Parathyroid adenoma (tissue), 2 donors: ENCODE measurements around the gene RGS11.

Source experiments
- H2AFZ ChIP-seq: fragments of 300-600 bp; sonication (generic); one replicate; pipeline ENCODE4 v1.7.0; 2017; ENCODE audit warnings: antibody characterized with exemption, mild to moderate bottlenecking
- H3K27ac ChIP-seq: fragments of 300-600 bp; sonication (generic); one replicate; pipeline ENCODE4 v1.7.0; 2017
- H3K27me3 ChIP-seq: fragments of 300-600 bp; sonication (generic); one replicate; pipeline ENCODE4 v1.7.0; 2017; ENCODE audit warnings: low read length; ENCODE audit not compliant: control insufficient read depth, insufficient read depth
- H3K36me3 ChIP-seq: fragments of 300-600 bp; sonication (generic); one replicate; pipeline ENCODE4 v1.7.0; 2017; ENCODE audit warnings: low read length; ENCODE audit not compliant: control insufficient read depth, insufficient read depth
- H3K4me1 ChIP-seq: fragments of 300-600 bp; sonication (generic); one replicate; pipeline ENCODE4 v1.7.0; 2017; ENCODE audit warnings: control low read depth
- H3K4me2 ChIP-seq: fragments of 300-600 bp; sonication (generic); one replicate; pipeline ENCODE4 v1.7.0; 2017; ENCODE audit warnings: low read length
- H3K4me3 ChIP-seq: fragments of 300-600 bp; sonication (generic); one replicate; pipeline ENCODE4 v1.7.0; 2017; ENCODE audit warnings: low read depth, low read length
- H3K79me2 ChIP-seq: fragments of 300-600 bp; sonication (generic); one replicate; pipeline ENCODE4 v1.7.0; 2017; ENCODE audit warnings: control low read depth
- H3K9ac ChIP-seq: fragments of 300-600 bp; sonication (generic); one replicate; pipeline ENCODE4 v1.7.0; 2017; ENCODE audit warnings: mild to moderate bottlenecking
- H3K9me3 ChIP-seq: fragments of 300-600 bp; sonication (generic); one replicate; pipeline ENCODE4 v1.7.0; 2017; ENCODE audit warnings: low read length; ENCODE audit not compliant: control insufficient read depth
- CTCF ChIP-seq: fragments of 300-600 bp; sonication (generic); IDR thresholded peaks from one replicate; pipeline ENCODE4 v1.7.0; 2017; ENCODE audit warnings: antibody characterized with exemption, mild to moderate bottlenecking
- donor health status: primary hyperparathyroidism.

The RGS11 gene

DNA sequence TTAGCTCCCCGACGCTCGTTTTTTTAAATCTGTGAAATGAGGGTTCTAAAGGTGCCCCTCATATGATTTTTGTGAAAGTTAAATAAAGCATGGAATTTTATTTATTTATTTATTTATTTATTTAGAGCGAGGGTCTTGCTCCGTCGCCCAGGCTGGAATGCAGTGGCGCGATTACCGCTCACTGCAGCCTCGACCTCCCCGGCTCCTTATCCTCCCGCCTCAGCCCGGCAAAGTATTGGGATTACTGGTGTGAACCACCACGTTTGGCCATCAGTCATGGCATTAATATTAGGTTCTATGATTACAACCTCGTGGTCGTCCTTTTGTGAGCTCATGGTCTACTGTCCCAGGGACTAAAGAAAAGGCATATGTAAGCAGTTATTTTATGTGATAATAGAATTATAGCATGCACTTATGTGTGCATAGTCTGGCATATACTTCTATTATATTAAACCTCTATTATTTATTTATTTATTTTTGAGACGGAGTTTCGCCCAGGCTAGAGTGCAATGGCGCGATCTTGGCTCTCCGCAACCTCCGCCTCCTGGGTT is 45.9 kb downstream of the RGS11 start:
- H3K9ac ChIP-seq: no peak overlapping the region
- H3K4me2 ChIP-seq: peak overlapping the region; percentile 93
- H3K27me3 ChIP-seq: no peaks in the 10 kb centered on the region
- no peaks in the 10 kb centered on the region for H3K36me3 ChIP-seq
- TF ChIP-seq CTCF: no peak
- peak overlapping the region; percentile 73 for H3K4me3 ChIP-seq
- H2AFZ ChIP-seq: peak overlapping the region; percentile 96
- peak overlapping the region; percentile 91 for H3K27ac ChIP-seq
- peaks cover 9% of the 10 kb centered on the region for H3K4me1 ChIP-seq
- peaks cover 18% of the 10 kb centered on the region for H3K79me2 ChIP-seq
- no peaks in the 10 kb centered on the region for H3K9me3 ChIP-seq

DNA sequence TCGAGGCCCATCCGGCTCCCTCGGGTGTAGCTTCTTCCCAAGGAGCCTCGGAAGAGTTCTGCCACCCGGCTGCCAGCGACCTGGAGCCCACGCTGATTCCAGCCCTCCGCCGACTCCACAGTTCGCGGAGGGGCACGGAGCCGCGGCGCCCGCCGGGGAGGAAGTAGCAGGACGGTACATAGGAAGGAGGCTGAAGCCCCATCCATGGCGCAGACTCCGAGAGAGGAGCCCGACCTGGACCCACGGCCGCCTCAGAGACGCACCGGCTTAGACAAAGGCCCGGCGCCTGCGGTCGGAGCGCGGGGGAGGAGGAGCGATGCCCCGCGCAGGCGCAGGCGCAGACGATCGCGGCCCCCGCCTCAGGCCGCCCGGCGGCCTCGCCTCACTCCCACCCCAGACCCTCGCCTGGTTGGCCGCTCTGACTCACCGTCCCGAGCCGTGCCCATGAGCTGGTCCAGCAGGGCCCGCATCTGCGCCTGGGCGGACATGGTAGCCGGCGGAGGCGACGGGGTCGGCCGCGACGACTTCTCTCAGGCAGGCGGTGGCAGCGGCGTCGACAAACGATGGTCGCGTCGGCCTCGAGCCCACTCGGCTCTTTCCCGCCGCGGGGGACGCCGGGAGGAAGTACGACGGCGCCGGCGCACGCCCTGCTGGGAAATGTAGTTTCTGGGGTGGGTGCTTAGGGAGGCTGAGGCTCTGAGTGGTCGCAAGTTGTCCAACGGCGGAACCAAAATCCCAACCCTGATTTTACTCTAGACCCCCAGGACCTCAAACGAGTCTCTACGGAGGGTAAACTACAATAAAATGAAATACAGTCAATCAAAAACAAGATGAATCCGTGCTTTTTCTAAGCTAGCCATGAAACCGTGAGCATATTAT is 46.7 kb downstream of the RGS11 start, which contains the start of gene LUC7L:
LUC7L (minus strand) TSS at position 598 of the 879 bp plus-strand sequence; CDS start at position 488, 110 bp downstream.
- H3K4me3 ChIP-seq: peak within 1 kb of the TSS; percentile 73
- H3K4me2 ChIP-seq: peak within 1 kb of the TSS; percentile 93
- peak within 1 kb of the TSS; percentile 88 for H3K9ac ChIP-seq
- peak; percentile 6 for TF ChIP-seq CTCF
- H3K4me1 ChIP-seq: peaks cover 9% of the 10 kb centered on the region
- H2AFZ ChIP-seq: peak within 1 kb of the TSS; percentile 96
- no peaks in the 10 kb centered on the region for H3K27me3 ChIP-seq
- peaks cover 19% of the 10 kb centered on the region for H3K79me2 ChIP-seq
- H3K36me3 ChIP-seq: no peaks in the 10 kb centered on the region
- H3K9me3 ChIP-seq: no peaks in the 10 kb centered on the region
- peak within 1 kb of the TSS; percentile 91 for H3K27ac ChIP-seq

DNA sequence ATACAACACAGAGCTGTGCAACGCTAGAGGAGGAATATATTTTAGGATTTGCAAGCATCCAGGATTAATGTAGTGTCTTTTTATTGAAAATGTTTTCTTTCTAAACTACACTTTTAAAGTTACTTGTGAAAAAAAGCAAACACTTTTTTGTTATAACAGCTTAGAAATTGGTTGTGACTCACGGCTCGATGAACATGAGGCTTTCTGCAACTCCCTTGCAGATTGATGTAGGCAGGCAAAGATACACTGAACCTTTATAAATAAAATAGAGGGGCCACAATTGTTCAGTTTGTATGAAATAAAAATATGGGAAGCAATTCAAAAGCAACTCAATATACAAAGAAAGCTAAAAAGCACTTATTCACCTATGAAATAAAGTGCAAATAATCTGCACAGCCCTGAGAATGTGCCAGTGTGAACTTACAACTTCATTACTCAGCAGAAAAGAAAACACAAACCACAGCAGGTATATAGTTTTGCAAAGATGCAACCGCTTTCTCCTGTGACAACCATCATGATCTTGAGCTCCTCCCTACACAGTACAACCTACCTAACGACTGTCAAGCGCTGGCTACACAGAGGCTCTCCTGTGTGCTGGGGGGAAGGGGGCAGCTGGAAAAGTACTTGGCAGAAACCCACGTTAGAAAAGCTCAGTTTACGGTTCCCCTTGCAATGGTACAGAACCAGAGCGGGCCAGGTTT is 47.4 kb downstream of the RGS11 start:
- no peak for TF ChIP-seq CTCF
- Histone ChIP-seq H3K9ac (peak overlapping the region; percentile 88), H3K27ac (peak overlapping the region; percentile 91), H2AFZ (peak overlapping the region; percentile 96), H3K4me1 (peaks cover 9% of the 10 kb centered on the region), H3K4me3 (peak overlapping the region; percentile 73), H3K4me2 (peak overlapping the region; percentile 93), H3K27me3 (no peaks in the 10 kb centered on the region), H3K36me3 (no peaks in the 10 kb centered on the region), H3K79me2 (peaks cover 27% of the 10 kb centered on the region), H3K9me3 (no peaks in the 10 kb centered on the region)

DNA sequence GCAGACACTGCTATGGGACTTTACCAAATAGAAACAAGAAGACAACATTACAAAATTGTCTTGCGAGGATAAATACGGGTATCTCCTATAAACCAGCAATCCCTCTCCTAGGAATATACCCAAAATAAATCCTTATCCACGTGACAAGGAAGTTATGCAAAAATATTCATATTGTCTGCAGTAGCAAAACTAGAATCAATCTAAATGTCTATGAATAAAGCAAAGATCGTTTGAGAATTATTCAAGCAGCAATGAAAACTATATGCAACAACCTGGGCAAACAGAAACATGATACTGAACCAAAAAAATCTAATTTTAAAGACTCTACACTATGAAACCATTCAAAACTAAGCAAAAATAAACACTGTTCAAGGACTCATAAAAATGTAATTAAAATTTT is 55.7 kb downstream of the RGS11 start:
- Histone ChIP-seq H3K36me3 (no peaks in the 10 kb centered on the region), H3K27me3 (no peaks in the 10 kb centered on the region), H3K27ac (no peak overlapping the region), H2AFZ (no peak overlapping the region), H3K4me2 (no peak overlapping the region), H3K4me3 (no peak overlapping the region), H3K9me3 (no peaks in the 10 kb centered on the region), H3K79me2 (peaks cover 46% of the 10 kb centered on the region), H3K9ac (no peak overlapping the region), H3K4me1 (no peaks in the 10 kb centered on the region)
- TF ChIP-seq CTCF: no peak
